Measurements from ENCODE around the gene PAPOLG. TPM values are rescaled to one million over a fixed set of nuclear protein-coding genes. Genes with fewer than 3 reads are reported as not detected.

The PAPOLG gene
- total and polyA plus RNA-seq, 2 of the 13 experiments (the other 11 are each of a cell fraction or from before 2014, with no cell fraction given): 10.1 to 10.4 TPM

GRCh38 chr2:60707750-60708371 lies 48.2 kb upstream of the PAPOLG start (continued):
- TF ChIP-seq DZIP1 (CRISPR knock-in tag; IDR thresholded peaks at IDR 0.05) (0 out of 2 replicates have a peak, but pooled peaks have one; percentile 29), NFE2L1 (CRISPR knock-in tag; IDR thresholded peaks at IDR 0.05; ENCODE audit: borderline replicate concordance) (no peak), MED8 (CRISPR knock-in tag; IDR thresholded peaks at IDR 0.05; ENCODE audit: insufficient replicate concordance) (no peak), SRF (IDR thresholded peaks at IDR 0.05; ENCODE audit: low read depth, low read length) (no peak), CEBPB (IDR thresholded peaks at IDR 0.05; ENCODE audit: borderline replicate concordance, low read depth, low read length) (no peak), CTCF (CRISPR knock-in tag; IDR thresholded peaks at IDR 0.05) (peak; percentile 68), STAG1 (CRISPR knock-in tag; IDR thresholded peaks at IDR 0.05) (peak; percentile 73), RFX1 (IDR thresholded peaks at IDR 0.05) (no peak), MEIS2 (CRISPR knock-in tag; IDR thresholded peaks at IDR 0.05) (no peak), ARID3A (IDR thresholded peaks at IDR 0.05; ENCODE audit: low read depth, low read length) (peak; percentile 43; the same call in 1 of the 2 replicates), ARNT2 (CRISPR knock-in tag; IDR thresholded peaks at IDR 0.05; ENCODE audit: low read depth) (0 out of 2 replicates have a peak, but pooled peaks have one; percentile 34), IKZF5 (CRISPR knock-in tag; IDR thresholded peaks at IDR 0.05) (no peak), ZNF558 (CRISPR knock-in tag; IDR thresholded peaks at IDR 0.05; ENCODE audit: borderline replicate concordance) (no peak), ARID5B (CRISPR knock-in tag; IDR thresholded peaks at IDR 0.05) (0 out of 2 replicates have a peak, but pooled peaks have one; percentile 36), WIZ (CRISPR knock-in tag; IDR thresholded peaks at IDR 0.05) (no peak), MBNL3 (CRISPR knock-in tag; conservative IDR thresholded peaks at IDR 0.05) (no peak), ZNF335 (CRISPR knock-in tag; IDR thresholded peaks at IDR 0.05) (no peak), NFE2L2 (IDR thresholded peaks at IDR 0.05; ENCODE audit: low read length) (no peak), THAP11 (CRISPR knock-in tag; IDR thresholded peaks at IDR 0.05) (no peak)

Measured in HepG2 (cell line).